Activated CD4-positive, alpha-beta T cell treated with anti-CD3 and anti-CD28 coated beads, Interleukin-2, amount 10 ng/mL, durations not matched to agents 7 days and 5 days (primary cell): ENCODE data around the gene AKAP17A. TPM values are rescaled to one million over a fixed set of nuclear protein-coding genes. Genes with fewer than 3 reads are reported as not detected.
A peak's percentile ranks its signal among the peaks of the same experiment; 100 is the strongest.

Experiments
- CTCF ChIA-PET: fragments of 350-600 bp; sonication (Branson Sonifier 250); formaldehyde crosslinking; loops from one replicate; lab custom pipeline; 2021; ENCODE audit warnings: antibody characterized with exemption; lab: Charles Lee
- POLR2A ChIA-PET: fragments of 350-600 bp; sonication (Branson Sonifier 250); formaldehyde crosslinking; loops from one replicate; lab custom pipeline; 2021; ENCODE audit warnings: antibody characterized with exemption; lab: Charles Lee
- DNase-seq: peaks from one replicate; pipeline ENCODE4 v3.0.0-alpha.2; 2020
- H3K27ac Mint-ChIP-seq: one replicate; pipeline ENCODE4 v1.8.0; 2021; ENCODE audit warnings: mild to moderate bottlenecking, moderate library complexity, mixed read lengths
- H3K27me3 Mint-ChIP-seq: one replicate; pipeline ENCODE4 v1.8.0; 2021; ENCODE audit warnings: mixed read lengths
- H3K36me3 Mint-ChIP-seq: one replicate; pipeline ENCODE4 v1.8.0; 2021; ENCODE audit warnings: low read depth, mixed read lengths
- H3K4me1 Mint-ChIP-seq: one replicate; pipeline ENCODE4 v1.8.0; 2021; ENCODE audit warnings: mixed read lengths
- H3K4me3 Mint-ChIP-seq: one replicate; pipeline ENCODE4 v1.8.0; 2021; ENCODE audit warnings: mild to moderate bottlenecking, moderate library complexity, mixed read lengths
- H3K9me3 Mint-ChIP-seq: one replicate; pipeline ENCODE4 v1.8.0; 2021; ENCODE audit warnings: mixed read lengths
- total RNA-seq, 2 experiments: library from RNA; stranded (reverse); gene quantifications; one replicate each; pipeline ENCODE4 v1.2.3, GENCODE V29; 2021

Gene AKAP17A
- total RNA-seq, 2 experiments from 2014 or later = 61.6 to 66.5 TPM

- Mint-ChIP-seq H3K4me3 (peak overlapping the region; percentile 95), H3K27me3 (no peaks in the 10 kb centered on the region), H3K9me3 (no peaks in the 10 kb centered on the region), H3K36me3 (peaks cover 40% of the 10 kb centered on the region), H3K27ac (peak overlapping the region; percentile 94), H3K4me1 (peaks cover 33% of the 10 kb centered on the region)
- ChIA-PET POLR2A (no interaction called here), CTCF (no interaction called here)
- DNase-seq = peak; percentile 28
These were observed 1.2 kb downstream of the AKAP17A start for GRCh38 chrX:1592470-1593142.

- peak overlapping the region; percentile 94 for H3K27ac Mint-ChIP-seq
- no peaks in the 10 kb centered on the region for H3K27me3 Mint-ChIP-seq
- no peaks in the 10 kb centered on the region for H3K9me3 Mint-ChIP-seq
- peak overlapping the region; percentile 95 for H3K4me3 Mint-ChIP-seq
- H3K36me3 Mint-ChIP-seq = peaks cover 47% of the 10 kb centered on the region
- DNase-seq = no peak
- ChIA-PET POLR2A (no interaction called here), CTCF (no interaction called here)
- peaks cover 35% of the 10 kb centered on the region for H3K4me1 Mint-ChIP-seq
These were observed 2.2 kb downstream of the AKAP17A start for GRCh38 chrX:1593286-1594271.

DNA sequence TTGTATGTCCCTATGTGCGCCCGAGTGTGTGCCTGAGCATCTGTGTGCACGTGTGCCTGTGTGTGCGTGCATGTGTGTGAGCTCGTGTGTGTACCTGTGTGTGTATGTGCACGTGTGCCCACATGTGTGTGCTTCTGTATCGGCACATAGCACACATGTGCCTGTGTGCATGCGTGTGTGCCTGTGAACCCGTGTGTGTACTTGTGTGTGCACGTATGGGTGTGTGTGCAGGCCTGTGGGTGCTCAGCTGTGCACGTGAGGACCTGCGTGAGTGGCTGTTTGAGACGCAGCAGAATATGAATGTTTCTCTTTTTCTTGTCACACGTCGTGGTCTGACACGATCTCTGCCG is 4.3 kb downstream of the AKAP17A start:
- Mint-ChIP-seq H3K27ac (no peak overlapping the region), H3K27me3 (no peaks in the 10 kb centered on the region), H3K4me1 (peaks cover 31% of the 10 kb centered on the region), H3K4me3 (no peak overlapping the region), H3K36me3 (peaks cover 55% of the 10 kb centered on the region), H3K9me3 (no peaks in the 10 kb centered on the region)
- ChIA-PET CTCF (no interaction called here), POLR2A (no interaction called here)
- DNase-seq = no peak

DNA sequence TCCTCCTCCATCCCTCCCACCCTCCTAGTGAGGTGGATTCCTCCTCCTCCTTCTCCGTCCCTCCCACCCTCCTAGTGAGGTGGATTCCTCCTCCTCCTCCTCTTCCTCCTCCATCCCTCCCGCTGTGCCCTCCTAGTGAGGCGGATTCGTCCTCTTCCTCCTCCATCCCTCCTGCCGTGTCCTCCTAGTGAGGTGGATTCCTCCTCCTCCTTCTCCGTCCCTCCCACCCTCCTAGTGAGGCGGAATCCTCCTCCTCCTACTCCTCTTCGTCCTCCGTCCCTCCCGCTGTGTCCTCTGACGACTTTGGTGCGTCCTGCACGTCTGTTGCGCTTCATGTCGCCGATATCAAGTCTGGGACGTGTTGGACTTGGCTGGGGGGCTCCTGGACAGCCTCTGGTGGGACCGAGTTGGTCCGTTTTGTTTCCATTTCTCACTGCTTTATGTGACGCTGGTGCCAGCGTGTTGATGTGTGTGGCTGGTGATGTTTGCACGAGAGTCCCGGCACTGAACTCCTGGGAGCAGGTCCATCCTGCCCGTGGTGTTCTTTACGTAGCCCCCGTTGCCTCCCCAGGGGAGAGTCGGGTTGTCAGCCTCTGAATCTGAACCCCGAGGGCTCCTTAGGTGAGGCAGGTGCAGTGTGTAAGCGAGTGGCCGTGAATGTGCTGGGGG is 5.4 kb downstream of the AKAP17A start:
- no peak for DNase-seq
- Mint-ChIP-seq H3K27ac (no peak overlapping the region), H3K36me3 (peaks cover 61% of the 10 kb centered on the region), H3K9me3 (no peaks in the 10 kb centered on the region), H3K27me3 (no peaks in the 10 kb centered on the region), H3K4me1 (peaks cover 31% of the 10 kb centered on the region), H3K4me3 (no peak overlapping the region)
- ChIA-PET POLR2A (no interaction called here), CTCF (no interaction called here)

- H3K36me3 Mint-ChIP-seq = peaks cover 66% of the 10 kb centered on the region
- ChIA-PET CTCF (no interaction called here), POLR2A (no interaction called here)
- no peak overlapping the region for H3K4me3 Mint-ChIP-seq
- no peaks in the 10 kb centered on the region for H3K9me3 Mint-ChIP-seq
- H3K27me3 Mint-ChIP-seq = no peaks in the 10 kb centered on the region
- H3K4me1 Mint-ChIP-seq = peaks cover 31% of the 10 kb centered on the region
- no peak overlapping the region for H3K27ac Mint-ChIP-seq
- no peak for DNase-seq
These were observed 6.1 kb downstream of the AKAP17A start for GRCh38 chrX:1597345-1598020.

GRCh38 chrX:1598021-1598875 is 6.8 kb downstream of the AKAP17A start:
- H3K36me3 Mint-ChIP-seq = peaks cover 63% of the 10 kb centered on the region

GRCh38 chrX:1598876-1599790 is 7.7 kb downstream of the AKAP17A start:
- Mint-ChIP-seq H3K4me3 (no peak overlapping the region), H3K9me3 (no peaks in the 10 kb centered on the region), H3K4me1 (peaks cover 18% of the 10 kb centered on the region), H3K36me3 (peaks cover 57% of the 10 kb centered on the region), H3K27ac (no peak overlapping the region), H3K27me3 (no peaks in the 10 kb centered on the region)
- no peak for DNase-seq
- CTCF ChIA-PET = no interaction called here
- POLR2A ChIA-PET = no interaction called here

More at GRCh38 chrX:1598021-1598875, 6.8 kb downstream of the AKAP17A start:
- H3K27ac Mint-ChIP-seq = no peak overlapping the region
- peaks cover 26% of the 10 kb centered on the region for H3K4me1 Mint-ChIP-seq
- H3K9me3 Mint-ChIP-seq = no peaks in the 10 kb centered on the region
- no peaks in the 10 kb centered on the region for H3K27me3 Mint-ChIP-seq
- ChIA-PET POLR2A (no interaction called here), CTCF (no interaction called here)
- H3K4me3 Mint-ChIP-seq = no peak overlapping the region
- DNase-seq = no peak

GRCh38 chrX:1599791-1600405 is 8.5 kb downstream of the AKAP17A start:
- POLR2A ChIA-PET = no interaction called here
- DNase-seq = no peak
- CTCF ChIA-PET = no interaction called here
- peaks cover 15% of the 10 kb centered on the region for H3K4me1 Mint-ChIP-seq
- H3K4me3 Mint-ChIP-seq = no peak overlapping the region
- H3K27me3 Mint-ChIP-seq = no peaks in the 10 kb centered on the region
- no peaks in the 10 kb centered on the region for H3K9me3 Mint-ChIP-seq
- no peak overlapping the region for H3K27ac Mint-ChIP-seq
- H3K36me3 Mint-ChIP-seq = peaks cover 55% of the 10 kb centered on the region

DNA sequence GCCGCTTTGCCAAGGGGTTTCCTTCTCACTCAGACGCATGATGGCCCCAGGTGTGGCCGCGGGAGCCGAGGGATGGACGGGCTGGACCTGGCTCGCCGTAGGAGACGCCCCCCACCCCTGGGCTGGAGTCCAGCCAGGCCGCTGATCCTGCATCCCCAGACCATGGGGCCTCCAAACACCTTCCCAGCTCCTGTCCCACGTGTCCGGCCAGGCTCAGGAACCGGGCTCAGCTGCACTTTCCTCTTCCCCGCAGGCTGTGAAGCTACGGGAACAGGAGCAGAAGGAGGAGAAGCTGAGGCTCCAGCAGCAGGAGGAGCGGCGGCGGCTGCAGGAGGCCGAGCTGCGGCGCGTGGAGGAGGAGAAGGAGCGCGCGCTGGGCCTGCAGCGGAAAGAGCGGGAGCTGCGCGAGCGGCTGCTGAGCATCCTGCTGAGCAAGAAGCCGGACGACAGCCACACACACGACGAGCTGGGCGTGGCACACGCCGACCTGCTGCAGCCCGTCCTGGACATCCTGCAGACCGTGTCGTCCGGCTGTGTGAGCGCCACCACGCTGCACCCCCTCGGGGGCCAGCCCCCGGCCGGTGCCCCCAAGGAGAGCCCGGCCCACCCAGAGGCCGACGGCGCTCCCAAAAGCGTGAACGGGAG is 9.1 kb downstream of the AKAP17A start:
- H3K27me3 Mint-ChIP-seq = no peaks in the 10 kb centered on the region
- POLR2A ChIA-PET = no interaction called here
- peaks cover 51% of the 10 kb centered on the region for H3K36me3 Mint-ChIP-seq
- no peaks in the 10 kb centered on the region for H3K9me3 Mint-ChIP-seq
- no peak for DNase-seq
- H3K27ac Mint-ChIP-seq = no peak overlapping the region
- CTCF ChIA-PET = no interaction called here
- peaks cover 12% of the 10 kb centered on the region for H3K4me1 Mint-ChIP-seq
- no peak overlapping the region for H3K4me3 Mint-ChIP-seq

DNA sequence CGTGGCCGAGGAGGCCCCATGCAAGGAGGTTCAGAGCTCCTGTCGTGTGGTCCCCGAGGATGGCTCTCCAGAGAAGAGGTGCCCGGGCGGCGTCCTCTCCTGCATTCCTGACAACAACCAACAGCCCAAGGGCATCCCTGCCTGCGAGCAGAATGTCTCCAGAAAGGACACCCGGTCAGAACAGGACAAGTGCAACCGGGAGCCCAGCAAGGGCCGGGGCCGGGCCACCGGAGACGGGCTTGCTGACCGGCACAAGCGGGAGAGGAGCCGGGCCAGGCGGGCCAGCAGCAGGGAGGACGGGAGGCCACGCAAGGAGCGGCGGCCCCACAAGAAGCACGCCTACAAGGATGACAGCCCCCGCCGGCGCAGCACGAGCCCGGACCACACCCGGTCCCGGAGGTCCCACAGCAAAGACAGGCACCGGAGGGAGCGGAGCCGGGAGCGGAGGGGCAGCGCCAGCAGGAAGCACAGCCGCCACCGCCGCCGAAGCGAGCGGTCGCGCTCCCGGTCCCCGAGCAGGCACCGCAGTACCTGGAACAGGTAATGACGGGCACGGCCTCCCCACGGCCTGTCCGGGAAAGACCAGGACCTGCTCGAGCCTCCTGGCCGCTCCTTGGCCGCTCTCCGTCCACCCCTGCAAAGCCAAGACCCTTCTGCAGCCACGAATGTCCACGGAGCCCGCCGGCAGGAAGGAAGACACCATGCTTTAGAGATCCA is 9.8 kb downstream of the AKAP17A start:
- POLR2A ChIA-PET = no interaction called here
- H3K4me1 Mint-ChIP-seq = peaks cover 12% of the 10 kb centered on the region
- H3K27me3 Mint-ChIP-seq = no peaks in the 10 kb centered on the region
- DNase-seq = no peak
- CTCF ChIA-PET = no interaction called here
- H3K9me3 Mint-ChIP-seq = no peaks in the 10 kb centered on the region
- peaks cover 46% of the 10 kb centered on the region for H3K36me3 Mint-ChIP-seq
- no peak overlapping the region for H3K27ac Mint-ChIP-seq
- H3K4me3 Mint-ChIP-seq = no peak overlapping the region
